ENCODE data around the gene FRMD4A.

DNA sequence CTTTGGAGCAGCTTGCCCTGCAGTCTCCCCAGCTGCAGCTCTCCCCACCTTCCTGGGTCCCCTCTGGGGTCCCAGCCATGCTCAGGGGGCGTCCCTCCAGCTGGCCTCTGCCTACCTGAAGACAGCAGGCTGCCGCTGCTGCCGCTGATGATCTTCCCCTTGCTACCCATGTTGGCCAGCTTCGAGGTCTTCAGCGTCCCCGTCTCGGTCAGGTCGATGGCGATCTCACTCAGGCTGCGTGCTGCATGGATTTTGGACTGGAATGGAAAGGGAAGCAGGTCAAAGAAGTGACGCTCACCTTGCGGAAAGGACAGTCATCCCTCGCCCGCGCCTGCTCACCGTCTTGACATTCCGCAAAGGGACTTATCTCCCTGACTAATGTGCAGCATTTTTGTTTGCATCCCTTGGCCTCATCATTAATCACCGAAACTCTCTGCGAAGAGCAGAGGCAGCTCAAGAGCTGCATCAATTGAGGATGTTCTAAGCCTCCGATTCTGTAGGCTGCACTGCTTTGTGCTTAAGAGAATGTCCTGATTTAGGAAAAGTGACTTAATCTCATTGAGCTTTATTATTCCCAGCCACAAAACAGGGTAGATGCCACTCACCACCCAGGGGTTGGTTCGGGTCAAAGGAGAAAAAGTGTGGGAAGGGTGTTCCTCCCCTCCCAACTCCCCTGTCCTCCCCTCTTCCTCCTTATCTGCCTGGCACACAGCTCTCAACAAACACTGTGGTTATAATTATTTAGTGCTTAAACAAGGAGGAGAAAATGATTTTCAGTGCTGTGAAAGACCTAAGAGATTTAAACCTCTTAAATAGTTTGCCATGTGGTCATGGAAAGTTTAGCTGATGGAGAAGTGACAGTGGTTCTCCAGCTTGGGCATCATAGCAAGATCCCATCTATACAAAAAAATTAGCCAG lies 636.7 kb downstream of the FRMD4A start:
- TF ChIP-seq, protein P1, sequence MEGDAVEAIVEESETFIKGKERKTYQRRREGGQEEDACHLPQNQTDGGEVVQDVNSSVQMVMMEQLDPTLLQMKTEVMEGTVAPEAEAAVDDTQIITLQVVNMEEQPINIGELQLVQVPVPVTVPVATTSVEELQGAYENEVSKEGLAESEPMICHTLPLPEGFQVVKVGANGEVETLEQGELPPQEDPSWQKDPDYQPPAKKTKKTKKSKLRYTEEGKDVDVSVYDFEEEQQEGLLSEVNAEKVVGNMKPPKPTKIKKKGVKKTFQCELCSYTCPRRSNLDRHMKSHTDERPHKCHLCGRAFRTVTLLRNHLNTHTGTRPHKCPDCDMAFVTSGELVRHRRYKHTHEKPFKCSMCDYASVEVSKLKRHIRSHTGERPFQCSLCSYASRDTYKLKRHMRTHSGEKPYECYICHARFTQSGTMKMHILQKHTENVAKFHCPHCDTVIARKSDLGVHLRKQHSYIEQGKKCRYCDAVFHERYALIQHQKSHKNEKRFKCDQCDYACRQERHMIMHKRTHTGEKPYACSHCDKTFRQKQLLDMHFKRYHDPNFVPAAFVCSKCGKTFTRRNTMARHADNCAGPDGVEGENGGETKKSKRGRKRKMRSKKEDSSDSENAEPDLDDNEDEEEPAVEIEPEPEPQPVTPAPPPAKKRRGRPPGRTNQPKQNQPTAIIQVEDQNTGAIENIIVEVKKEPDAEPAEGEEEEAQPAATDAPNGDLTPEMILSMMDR (IDR thresholded peaks at IDR 0.05), result no peak
- TF ChIP-seq POLR2A (IDR thresholded peaks at IDR 0.05), result no peak

Measured in heart left ventricle (tissue), 13 donors.